HFFc6 (cell line): ENCODE results near the gene STIL. TPM values are rescaled to one million over a fixed set of nuclear protein-coding genes. Genes with fewer than 3 reads are reported as not detected.
"Not testable (repeated sequence)": the region's sequence is repeated elsewhere in the genome, so short reads cannot be mapped to it uniquely, and the experiment has no call there.

Experiments
- DNase-seq: peaks from one replicate; pipeline ENCODE4 v3.0.0-alpha.2; 2018
- H3K27ac Mint-ChIP-seq: 2 replicates; pipeline ENCODE4 v1.8.0; 2020; ENCODE audit warnings: mild to moderate bottlenecking, mixed read lengths
- H3K27me3 Mint-ChIP-seq: 2 replicates; pipeline ENCODE4 v1.8.0; 2021; ENCODE audit warnings: mild to moderate bottlenecking, moderate library complexity, mixed read lengths; ENCODE audit not compliant: insufficient read depth
- H3K36me3 Mint-ChIP-seq: 2 replicates; pipeline ENCODE4 v1.8.0; 2021; ENCODE audit warnings: low read depth, mixed read lengths
- H3K4me1 Mint-ChIP-seq: 2 replicates; pipeline ENCODE4 v1.8.0; 2020; ENCODE audit warnings: low read depth, mixed read lengths
- H3K4me3 Mint-ChIP-seq: 2 replicates; pipeline ENCODE4 v1.8.0; 2020; ENCODE audit warnings: mild to moderate bottlenecking, moderate library complexity, mixed read lengths
- H3K9me3 Mint-ChIP-seq: 2 replicates; pipeline ENCODE4 v1.8.0; 2020; ENCODE audit warnings: mild to moderate bottlenecking, mixed read lengths
- CTCF ChIP-seq: fragments of 200-600 bp; sonication (generic); IDR thresholded peaks from 2 replicates; pipeline ENCODE4 v1.5.0; 2021; ENCODE audit warnings: antibody characterized with exemption, mild to moderate bottlenecking
- total RNA-seq, 6 experiments: library from RNA; stranded (reverse); fragmentation: NEBNext Ultra II Directional; extraction: Animal tissue kit (Norgen Biotek cat#: 25700); gene quantifications; 2 replicates in 1 of 6; 3 replicates in 5 of 6; pipeline ENCODE4 v1.2.3, GENCODE V29; 2021

STIL gene
- total RNA-seq, 6 experiments from 2014 or later, result 7.9 to 16.0 (median 13.6) TPM

GRCh38 chr1:47209091-47209490, 104.9 kb downstream of the STIL start:
- no peak overlapping the region for H3K4me3 Mint-ChIP-seq
- H3K4me1 Mint-ChIP-seq, result peaks cover 16% of the 10 kb centered on the region; the same call in 1 of the 2 replicates
- TF ChIP-seq CTCF, result no peak
- no peak for DNase-seq
- H3K27ac Mint-ChIP-seq, result no peak overlapping the region
- H3K36me3 Mint-ChIP-seq, result no peaks in the 10 kb centered on the region
- H3K27me3 Mint-ChIP-seq, result peaks cover 9% of the 10 kb centered on the region
- H3K9me3 Mint-ChIP-seq, result no peaks in the 10 kb centered on the region

GRCh38 chr1:47208374-47208850, 105.5 kb downstream of the STIL start:
- no peak for DNase-seq
- H3K9me3 Mint-ChIP-seq, result no peaks in the 10 kb centered on the region
- H3K4me1 Mint-ChIP-seq, result peaks cover 16% of the 10 kb centered on the region; the same call in 1 of the 2 replicates
- peaks cover 15% of the 10 kb centered on the region for H3K27me3 Mint-ChIP-seq
- no peaks in the 10 kb centered on the region for H3K36me3 Mint-ChIP-seq
- TF ChIP-seq CTCF, result no peak
- H3K4me3 Mint-ChIP-seq, result no peak overlapping the region
- no peak overlapping the region for H3K27ac Mint-ChIP-seq

- Mint-ChIP-seq H3K27ac (no peak overlapping the region), H3K9me3 (no peaks in the 10 kb centered on the region), H3K4me3 (no peak overlapping the region), H3K36me3 (no peaks in the 10 kb centered on the region), H3K4me1 (peaks cover 16% of the 10 kb centered on the region; the same call in 1 of the 2 replicates), H3K27me3 (peaks cover 16% of the 10 kb centered on the region)
- no peak for TF ChIP-seq CTCF
- DNase-seq, result no peak
Observed at GRCh38 chr1:47207803-47208373, 106.1 kb downstream of the STIL start.

- no peak overlapping the region for H3K27ac Mint-ChIP-seq
- H3K4me1 Mint-ChIP-seq, result peaks cover 16% of the 10 kb centered on the region; the same call in 1 of the 2 replicates
- no peaks in the 10 kb centered on the region for H3K36me3 Mint-ChIP-seq
- H3K27me3 Mint-ChIP-seq, result peaks cover 14% of the 10 kb centered on the region
- H3K9me3 Mint-ChIP-seq, result no peaks in the 10 kb centered on the region
- no peak overlapping the region for H3K4me3 Mint-ChIP-seq
- TF ChIP-seq CTCF, result no peak
- no peak for DNase-seq
Observed at GRCh38 chr1:47205918-47206317, 108.0 kb downstream of the STIL start.

- H3K9me3 Mint-ChIP-seq, DNase-seq, H3K36me3 Mint-ChIP-seq, H3K4me3 Mint-ChIP-seq, H3K27ac Mint-ChIP-seq: not testable (repeated sequence)
- peaks cover 15% of the 10 kb centered on the region; the same call in 1 of the 2 replicates for H3K4me1 Mint-ChIP-seq
- peaks cover 20% of the 10 kb centered on the region for H3K27me3 Mint-ChIP-seq
Observed at GRCh38 chr1:47203504-47203903, 110.4 kb downstream of the STIL start.

GRCh38 chr1:47201179-47201578, 112.8 kb downstream of the STIL start:
- H3K4me1 Mint-ChIP-seq, result 0 out of 2 replicates have a peak, but pooled peaks cover 6% of the 10 kb centered on the region
- H3K9me3 Mint-ChIP-seq, result no peaks in the 10 kb centered on the region
- H3K27me3 Mint-ChIP-seq, result peaks cover 27% of the 10 kb centered on the region
- peak; percentile 18 for DNase-seq
- no peak for TF ChIP-seq CTCF
- no peak overlapping the region for H3K4me3 Mint-ChIP-seq
- H3K27ac Mint-ChIP-seq, result no peak overlapping the region
- no peaks in the 10 kb centered on the region for H3K36me3 Mint-ChIP-seq

Other genes with a start within 250 kb of the STIL start
- not detected for gene CYP4Z1, start 246.9 kb downstream of the STIL start, total RNA-seq
- not detected for gene CYP4A22, start 176.7 kb downstream of the STIL start, total RNA-seq
- gene PDZK1IP1, start 124.1 kb downstream of the STIL start, total RNA-seq, result not detected
- gene TAL1, start 81.9 kb downstream of the STIL start, total RNA-seq, result not detected
- gene CMPK1, start 19.6 kb upstream of the STIL start, total RNA-seq, result 100 to 1,000 TPM; 118 to 141 (median 131) TPM
- gene FOXE3, start 102.1 kb upstream of the STIL start, total RNA-seq, result not detected
- gene FOXD2, start 123.9 kb upstream of the STIL start, total RNA-seq, result under 1 TPM; 0.19 to 0.31 (median 0.21) TPM